Skeletal muscle satellite cell (primary cell): ENCODE results near the gene MTMR1.

Source experiments
- H3K27me3 ChIP-seq: 2 replicates; pipeline ENCODE4 v1.7.0; 2013; ENCODE audit warnings: low read length; ENCODE audit not compliant: control insufficient read depth, insufficient read depth
- H3K36me3 ChIP-seq: 2 replicates; pipeline ENCODE4 v1.7.0; 2013; ENCODE audit warnings: mild to moderate bottlenecking, control low read depth, low read length; ENCODE audit not compliant: insufficient read depth
- H3K4me1 ChIP-seq: 2 replicates; pipeline ENCODE4 v1.7.0; 2013; ENCODE audit warnings: low read length; ENCODE audit not compliant: control insufficient read depth, insufficient read depth
- H3K4me2 ChIP-seq: 2 replicates; pipeline ENCODE4 v1.7.0; 2013; ENCODE audit warnings: mild to moderate bottlenecking, low read length
- H3K4me3 ChIP-seq: 2 replicates; pipeline ENCODE4 v1.7.0; 2013; ENCODE audit warnings: low read length
- H3K9ac ChIP-seq: 2 replicates; pipeline ENCODE4 v1.7.0; 2013; ENCODE audit warnings: mild to moderate bottlenecking, low read depth, low read length, moderate library complexity
- H3K9me3 ChIP-seq: replicated peaks from 2 replicates; pipeline ENCODE4 v1.7.0; 2013; ENCODE audit warnings: mild to moderate bottlenecking, control low read depth, low read length

MTMR1 gene

GRCh38 chrX:150773117-150773516 lies 79.9 kb downstream of the MTMR1 start:
- Histone ChIP-seq H3K4me2 (no peak overlapping the region), H3K36me3 (peaks cover 11% of the 10 kb centered on the region), H3K4me3 (no peak overlapping the region), H3K9me3 (no peaks in the 10 kb centered on the region), H3K9ac (no peak overlapping the region), H3K4me1 (no peaks in the 10 kb centered on the region), H3K27me3 (no peaks in the 10 kb centered on the region)

GRCh38 chrX:150773634-150774033 lies 80.4 kb downstream of the MTMR1 start:
- Histone ChIP-seq H3K9me3 (no peaks in the 10 kb centered on the region), H3K4me3 (no peak overlapping the region), H3K4me2 (no peak overlapping the region), H3K27me3 (no peaks in the 10 kb centered on the region), H3K36me3 (peaks cover 8% of the 10 kb centered on the region), H3K9ac (no peak overlapping the region), H3K4me1 (no peaks in the 10 kb centered on the region)

- H3K36me3 ChIP-seq = peaks cover 8% of the 10 kb centered on the region
- no peaks in the 10 kb centered on the region for H3K4me1 ChIP-seq
- H3K27me3 ChIP-seq = no peaks in the 10 kb centered on the region
- no peak overlapping the region for H3K4me3 ChIP-seq
- H3K9ac ChIP-seq = no peak overlapping the region
- H3K4me2 ChIP-seq = no peak overlapping the region
- no peaks in the 10 kb centered on the region for H3K9me3 ChIP-seq
Observed at GRCh38 chrX:150774798-150775568, 81.8 kb downstream of the MTMR1 start.

- H3K9me3 ChIP-seq = no peaks in the 10 kb centered on the region
- H3K9ac ChIP-seq = no peak overlapping the region
- H3K4me3 ChIP-seq = no peak overlapping the region
- H3K36me3 ChIP-seq = peaks cover 8% of the 10 kb centered on the region
- H3K4me1 ChIP-seq = no peaks in the 10 kb centered on the region
- H3K4me2 ChIP-seq = no peak overlapping the region
- H3K27me3 ChIP-seq = no peaks in the 10 kb centered on the region
Observed at GRCh38 chrX:150775569-150776350, 82.6 kb downstream of the MTMR1 start.

- H3K4me3 ChIP-seq = no peak overlapping the region
- no peaks in the 10 kb centered on the region for H3K9me3 ChIP-seq
Observed at GRCh38 chrX:150777328-150777992, 84.3 kb downstream of the MTMR1 start.

GRCh38 chrX:150779385-150779784 lies 86.2 kb downstream of the MTMR1 start:
- Histone ChIP-seq H3K27me3 (no peaks in the 10 kb centered on the region), H3K9me3 (no peaks in the 10 kb centered on the region), H3K4me1 (no peaks in the 10 kb centered on the region), H3K4me3 (no peak overlapping the region), H3K9ac (no peak overlapping the region), H3K36me3 (peaks cover 8% of the 10 kb centered on the region), H3K4me2 (no peak overlapping the region)

More at GRCh38 chrX:150777328-150777992, 84.3 kb downstream of the MTMR1 start:
- no peaks in the 10 kb centered on the region for H3K27me3 ChIP-seq
- no peak overlapping the region for H3K9ac ChIP-seq
- H3K4me2 ChIP-seq = no peak overlapping the region
- peaks cover 8% of the 10 kb centered on the region for H3K36me3 ChIP-seq
- H3K4me1 ChIP-seq = no peaks in the 10 kb centered on the region

GRCh38 chrX:150781677-150782076 lies 88.5 kb downstream of the MTMR1 start:
- no peak overlapping the region for H3K9ac ChIP-seq
- no peaks in the 10 kb centered on the region for H3K4me1 ChIP-seq
- H3K9me3 ChIP-seq = no peaks in the 10 kb centered on the region
- H3K4me3 ChIP-seq = no peak overlapping the region
- no peaks in the 10 kb centered on the region for H3K27me3 ChIP-seq
- H3K36me3 ChIP-seq = no peaks in the 10 kb centered on the region
- H3K4me2 ChIP-seq = no peak overlapping the region

GRCh38 chrX:150790021-150790420 lies 96.8 kb downstream of the MTMR1 start:
- Histone ChIP-seq H3K9ac (no peak overlapping the region), H3K27me3 (no peaks in the 10 kb centered on the region), H3K4me3 (no peak overlapping the region)

GRCh38 chrX:150792949-150793527 lies 99.8 kb downstream of the MTMR1 start:
- Histone ChIP-seq H3K4me2 (no peak overlapping the region), H3K4me1 (no peaks in the 10 kb centered on the region), H3K27me3 (no peaks in the 10 kb centered on the region), H3K4me3 (no peak overlapping the region), H3K36me3 (no peaks in the 10 kb centered on the region), H3K9me3 (no peaks in the 10 kb centered on the region), H3K9ac (no peak overlapping the region)

More at GRCh38 chrX:150790021-150790420, 96.8 kb downstream of the MTMR1 start:
- Histone ChIP-seq H3K4me1 (no peaks in the 10 kb centered on the region), H3K4me2 (no peak overlapping the region), H3K9me3 (no peaks in the 10 kb centered on the region), H3K36me3 (no peaks in the 10 kb centered on the region)

GRCh38 chrX:150805736-150806135 lies 112.5 kb downstream of the MTMR1 start:
- no peak overlapping the region for H3K4me2 ChIP-seq
- H3K9me3 ChIP-seq = no peaks in the 10 kb centered on the region
- H3K27me3 ChIP-seq = no peaks in the 10 kb centered on the region
- H3K4me1 ChIP-seq = no peaks in the 10 kb centered on the region
- H3K4me3 ChIP-seq = no peak overlapping the region
- no peak overlapping the region for H3K9ac ChIP-seq
- H3K36me3 ChIP-seq = no peaks in the 10 kb centered on the region

- Histone ChIP-seq H3K4me3 (no peak overlapping the region), H3K9me3 (no peaks in the 10 kb centered on the region), H3K36me3 (no peaks in the 10 kb centered on the region), H3K27me3 (no peaks in the 10 kb centered on the region), H3K4me1 (no peaks in the 10 kb centered on the region), H3K9ac (no peak overlapping the region), H3K4me2 (no peak overlapping the region)
Observed at GRCh38 chrX:150806827-150807226, 113.6 kb downstream of the MTMR1 start.
